22Rv1 (cell line): ENCODE results near the gene ZNF581.

Experiments used
- CTCF ChIP-seq: fragments of 450-650 bp; IDR thresholded peaks from 2 replicates; pipeline ENCODE4 v1.5.1; 2017; ENCODE audit warnings: mild to moderate bottlenecking
- ZFX ChIP-seq: fragments of 450-650 bp; IDR thresholded peaks from 2 replicates; pipeline ENCODE4 v1.6.1; 2017; ENCODE audit warnings: antibody characterized with exemption, borderline replicate concordance

DNA sequence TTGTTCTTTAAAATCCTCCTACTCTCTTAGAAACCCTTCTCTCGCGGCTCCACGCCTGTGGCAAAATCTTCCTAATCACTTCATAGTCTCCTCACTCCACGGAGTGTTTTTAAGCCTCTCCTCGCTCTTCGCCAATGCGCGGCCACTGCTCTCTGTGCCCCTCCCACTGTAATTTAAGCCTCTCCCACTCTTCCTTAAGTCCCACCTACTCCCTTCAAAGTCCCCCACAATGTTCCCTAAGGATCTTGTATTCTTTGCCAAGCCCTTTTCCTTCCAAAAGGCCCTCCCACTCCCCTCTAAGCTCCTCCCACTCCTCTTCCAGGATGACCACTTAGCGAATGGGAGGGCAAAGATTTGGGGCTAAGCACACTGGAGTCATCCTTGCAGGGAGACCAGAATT lies 45.4 kb upstream of the ZNF581 start:
- TF ChIP-seq CTCF, result no peak
- TF ChIP-seq ZFX, result no peak
